ENCODE results near the gene ANGPTL2. TPM values are rescaled to one million over a fixed set of nuclear protein-coding genes. Genes with fewer than 3 reads are reported as not detected.
"Not testable (repeated sequence)": the region's sequence is repeated elsewhere in the genome, so short reads cannot be mapped to it uniquely, and the experiment has no call there.

ANGPTL2 gene
- total RNA-seq, 1 experiment from 2014 or later, result 0.08 TPM

- no peak for DNase-seq (ENCODE audit: low spot score)
These were observed 33.0 kb upstream of the ANGPTL2 start for GRCh38 chr9:127155314-127155960.

- no peak for DNase-seq (ENCODE audit: low spot score)
These were observed 32.2 kb upstream of the ANGPTL2 start for GRCh38 chr9:127154390-127155191.

GRCh38 chr9:127154003-127154389 lies 31.6 kb upstream of the ANGPTL2 start:
- DNase-seq (ENCODE audit: low spot score), result no peak

GRCh38 chr9:127153501-127153900 lies 31.1 kb upstream of the ANGPTL2 start:
- DNase-seq (ENCODE audit: low spot score), result no peak

- no peak for DNase-seq (ENCODE audit: low spot score)
These were observed 27.3 kb upstream of the ANGPTL2 start for GRCh38 chr9:127149463-127150390.

GRCh38 chr9:127149010-127149409 lies 26.6 kb upstream of the ANGPTL2 start:
- no peak for DNase-seq (ENCODE audit: low spot score)

- no peak for DNase-seq (ENCODE audit: low spot score)
These were observed 25.6 kb upstream of the ANGPTL2 start for GRCh38 chr9:127148014-127148413.

- no peak for DNase-seq (ENCODE audit: low spot score)
These were observed 24.8 kb upstream of the ANGPTL2 start for GRCh38 chr9:127147251-127147650.

GRCh38 chr9:127146841-127147240 lies 24.4 kb upstream of the ANGPTL2 start:
- not testable (repeated sequence) for DNase-seq (ENCODE audit: low spot score)

GRCh38 chr9:127144670-127145445 lies 22.4 kb upstream of the ANGPTL2 start:
- no peak for DNase-seq (ENCODE audit: low spot score)

GRCh38 chr9:127143920-127144465 lies 21.6 kb upstream of the ANGPTL2 start:
- DNase-seq (ENCODE audit: low spot score), result no peak

- no peak for DNase-seq (ENCODE audit: low spot score)
These were observed 20.6 kb upstream of the ANGPTL2 start for GRCh38 chr9:127142931-127143464.

GRCh38 chr9:127142291-127142690 lies 19.9 kb upstream of the ANGPTL2 start:
- DNase-seq (ENCODE audit: low spot score), result no peak

GRCh38 chr9:127140842-127141675 lies 18.6 kb upstream of the ANGPTL2 start:
- no peak for DNase-seq (ENCODE audit: low spot score)

- DNase-seq (ENCODE audit: low spot score), result no peak
These were observed 17.7 kb upstream of the ANGPTL2 start for GRCh38 chr9:127140181-127140580.

- DNase-seq (ENCODE audit: low spot score), result no peak
These were observed 17.3 kb upstream of the ANGPTL2 start for GRCh38 chr9:127139775-127140174.

GRCh38 chr9:127139071-127139731 lies 16.8 kb upstream of the ANGPTL2 start:
- no peak for DNase-seq (ENCODE audit: low spot score)

- DNase-seq (ENCODE audit: low spot score), result no peak
These were observed 16.0 kb upstream of the ANGPTL2 start for GRCh38 chr9:127138444-127138843.

All from HT-29 (cell line).